ENCODE results near the gene CEP120.
A peak's percentile ranks its signal among the peaks of the same experiment; 100 is the strongest.
"Not testable (repeated sequence)": the region's sequence is repeated elsewhere in the genome, so short reads cannot be mapped to it uniquely, and the experiment has no call there.

Gene CEP120

DNA sequence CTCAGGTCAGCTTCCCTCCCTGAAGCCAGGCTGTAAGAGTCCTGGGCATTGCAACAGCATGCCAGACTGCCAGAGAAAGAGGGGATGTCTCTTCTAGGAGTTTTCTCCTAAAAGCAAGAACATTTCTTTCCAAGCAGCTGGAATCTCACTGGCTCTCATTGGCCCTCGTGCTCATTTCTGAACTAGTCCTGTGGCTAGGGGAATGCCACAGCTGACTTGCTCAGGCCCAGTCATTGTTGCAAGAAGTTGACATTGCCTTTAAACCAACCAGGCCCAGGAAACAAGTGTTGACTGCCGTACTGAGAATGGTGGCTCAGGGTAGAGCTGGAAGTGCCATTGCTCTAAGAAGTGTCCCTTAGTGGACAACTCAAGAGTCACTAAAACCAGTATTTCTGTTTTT is 15.0 kb upstream of the CEP120 start:
- DNase-seq: no peak

- DNase-seq: no peak
These were observed 13.0 kb upstream of the CEP120 start for GRCh38 chr5:123436201-123436600.

- DNase-seq: no peak
These were observed 11.6 kb upstream of the CEP120 start for GRCh38 chr5:123434796-123435195.

GRCh38 chr5:123433596-123433995 is 10.4 kb upstream of the CEP120 start:
- no peak for DNase-seq

DNA sequence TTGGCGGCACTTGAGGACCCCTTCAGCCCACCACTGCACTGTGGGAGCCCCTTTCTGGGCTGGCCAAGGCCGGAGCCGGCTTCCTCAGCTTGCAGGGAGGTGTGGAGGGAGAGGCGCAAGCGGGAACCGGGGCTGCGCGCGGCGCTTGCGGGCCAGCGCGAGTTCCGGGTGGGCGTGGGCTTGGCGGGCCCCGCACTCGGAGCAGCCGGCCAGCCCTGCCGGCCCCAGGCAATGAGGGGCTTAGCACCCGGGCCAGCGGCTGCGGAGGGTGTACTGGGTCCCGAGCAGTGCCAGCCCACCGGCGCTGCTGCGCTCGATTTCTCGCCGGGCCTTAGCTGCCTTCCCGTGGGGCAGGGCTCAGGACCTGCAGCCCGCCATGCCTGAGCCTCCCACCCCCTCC is 7.2 kb upstream of the CEP120 start:
- not testable (repeated sequence) for DNase-seq

DNA sequence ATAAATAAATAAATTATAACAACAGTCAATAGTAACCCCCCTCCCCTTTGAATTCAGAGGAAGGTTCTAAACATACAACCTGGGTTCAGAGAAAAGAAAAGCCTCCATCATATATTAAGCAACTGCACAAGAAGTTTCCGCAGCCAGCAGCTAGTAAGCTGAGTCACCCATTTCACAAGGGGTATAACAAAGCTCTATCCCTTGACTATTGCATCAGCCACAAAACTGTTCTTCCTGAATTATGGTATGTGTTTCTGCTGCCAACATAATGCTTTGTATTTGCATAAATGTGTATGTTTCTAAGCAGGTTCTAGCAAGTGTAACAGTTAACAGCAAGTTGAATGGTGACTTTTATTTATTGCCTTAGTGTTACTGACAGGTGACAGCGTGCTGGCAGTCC is 6.8 kb upstream of the CEP120 start:
- no peak for DNase-seq

DNA sequence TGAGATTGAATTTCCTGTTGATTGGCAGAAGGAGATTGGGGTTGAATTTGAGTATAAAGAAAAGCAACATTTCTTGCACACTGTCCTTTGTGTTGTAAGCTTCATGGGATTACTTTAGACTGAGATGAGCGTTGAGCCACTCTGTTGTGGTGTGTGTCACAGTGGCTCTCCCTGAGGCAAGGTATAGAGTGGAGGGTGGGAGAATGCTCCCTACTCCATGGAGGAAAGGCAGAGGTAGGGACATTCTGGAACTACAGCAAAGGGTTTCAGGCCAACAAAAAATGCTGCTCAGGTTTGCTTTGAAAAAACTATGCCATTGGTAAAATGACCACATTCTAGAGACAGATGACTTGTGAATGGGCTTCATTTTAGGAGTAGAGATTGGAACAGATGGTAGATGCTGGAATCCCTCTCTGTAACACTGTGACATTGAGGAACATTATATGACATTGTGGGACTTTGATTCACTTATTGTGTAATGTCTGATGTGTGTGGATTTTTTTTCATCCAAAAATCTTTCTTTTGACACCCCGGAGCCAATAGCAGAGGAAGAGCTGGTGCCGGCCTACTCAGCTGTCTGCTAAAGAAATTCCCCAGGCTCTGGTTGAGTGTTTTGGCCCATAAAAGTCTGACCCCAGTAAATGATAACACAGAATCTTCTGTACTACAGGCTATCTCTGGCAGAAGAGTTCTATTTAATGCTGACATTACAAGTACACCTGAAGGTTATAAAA is 6.2 kb upstream of the CEP120 start:
- no peak for DNase-seq

DNA sequence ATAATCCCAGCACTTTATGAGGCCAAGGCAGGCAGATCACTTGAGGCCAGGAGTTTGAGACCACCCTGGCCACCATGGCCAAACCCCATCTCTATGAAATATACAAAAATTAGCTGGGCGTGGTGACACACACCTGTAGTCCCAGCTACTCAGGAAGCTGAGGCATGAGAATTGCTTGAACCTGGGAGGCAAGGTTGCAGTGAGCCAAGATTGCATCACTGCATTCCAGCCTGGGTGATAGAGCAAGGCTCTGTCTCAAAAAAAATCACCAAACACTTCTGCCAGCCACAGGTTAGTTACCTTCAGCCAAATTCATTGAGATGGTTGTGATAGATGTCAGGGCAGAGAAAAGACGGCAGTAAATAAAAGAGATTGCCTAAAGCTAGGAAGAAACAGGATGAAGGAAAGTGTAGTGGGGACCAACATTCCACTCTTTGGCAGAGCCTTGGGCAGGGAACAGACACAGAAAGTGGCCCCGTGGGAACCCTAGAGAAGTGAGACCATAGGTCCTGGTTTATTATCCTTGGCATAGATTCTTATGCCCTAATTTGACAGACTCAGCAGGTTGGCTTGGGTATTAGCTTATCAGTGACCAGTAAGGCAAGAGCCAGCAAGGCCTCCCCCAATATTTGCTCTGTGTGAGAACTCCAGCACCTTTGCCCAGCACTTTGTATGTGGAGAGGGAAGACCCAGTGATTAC is 5.5 kb upstream of the CEP120 start:
- DNase-seq: no peak

- DNase-seq: no peak
These were observed 4.1 kb upstream of the CEP120 start for GRCh38 chr5:123427281-123427680.

DNA sequence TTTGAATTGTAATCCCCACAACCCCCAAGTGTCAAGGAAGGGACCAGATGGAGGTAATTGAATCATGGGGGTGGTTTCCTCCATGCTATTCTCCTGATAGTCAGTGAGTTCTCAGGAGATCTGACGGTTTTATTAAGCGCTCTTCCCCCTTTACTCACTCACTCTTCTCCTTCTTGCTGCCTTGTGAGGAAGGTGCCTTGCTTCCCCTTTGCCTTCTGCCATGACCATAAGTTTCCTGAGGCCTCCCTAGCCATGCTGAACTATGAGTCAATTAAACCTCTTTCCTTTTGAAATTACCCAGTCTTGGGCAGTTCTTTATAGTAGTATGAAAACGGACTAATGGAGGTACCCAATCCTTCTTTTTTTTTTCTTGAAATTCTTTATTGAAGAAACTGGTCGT is 2.2 kb upstream of the CEP120 start:
- DNase-seq: peak in 1 of 2 donors; percentile 46

GRCh38 chr5:123422433-123423277 is 548 bp downstream of the CEP120 start:
- no peak for DNase-seq

DNA sequence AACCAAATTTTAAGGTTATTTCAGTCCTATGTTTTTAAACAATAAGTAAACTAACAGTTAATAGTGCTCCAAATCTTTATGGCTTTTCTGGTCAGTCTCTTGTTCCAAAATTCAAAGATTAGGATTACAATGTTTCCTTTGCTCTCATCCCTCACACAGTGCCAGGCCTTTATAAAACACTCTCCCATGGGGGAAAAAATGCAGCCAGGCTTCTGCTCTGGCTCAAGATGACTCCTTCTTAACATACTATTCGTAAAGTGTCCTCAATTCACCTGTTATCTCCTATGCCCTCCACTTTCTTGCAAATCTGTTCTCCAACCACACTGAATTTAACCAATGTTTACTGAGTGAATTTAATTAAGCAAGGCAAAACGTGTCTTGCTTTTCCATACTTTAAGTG is 1.4 kb downstream of the CEP120 start:
- DNase-seq: no peak

- DNase-seq: no peak
These were observed 8.2 kb downstream of the CEP120 start for GRCh38 chr5:123414974-123415373.

- DNase-seq: no peak
These were observed 11.0 kb downstream of the CEP120 start for GRCh38 chr5:123412206-123412605.

DNA sequence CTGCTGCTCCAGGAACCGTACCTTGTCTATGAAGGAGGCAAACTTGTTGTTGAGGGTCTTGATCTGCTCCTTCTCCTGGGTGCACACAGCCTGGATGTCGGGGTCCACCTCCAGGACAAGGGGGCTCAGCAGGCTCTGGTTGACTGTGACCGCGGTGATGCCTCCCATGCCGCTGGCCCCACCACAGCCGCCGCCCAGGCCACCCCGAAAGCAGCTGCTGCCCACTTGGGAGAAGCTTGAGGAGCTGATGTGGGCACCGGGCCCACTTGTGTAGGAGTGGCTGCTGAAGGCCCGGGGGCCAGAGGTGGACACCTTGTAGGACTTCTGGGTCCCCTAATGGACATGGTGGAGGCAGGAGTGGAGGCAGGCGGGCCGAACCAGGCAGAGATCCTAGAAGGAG is 21.2 kb downstream of the CEP120 start:
- DNase-seq: not testable (repeated sequence)

GRCh38 chr5:123401320-123401719 is 21.9 kb downstream of the CEP120 start:
- no peak for DNase-seq

DNA sequence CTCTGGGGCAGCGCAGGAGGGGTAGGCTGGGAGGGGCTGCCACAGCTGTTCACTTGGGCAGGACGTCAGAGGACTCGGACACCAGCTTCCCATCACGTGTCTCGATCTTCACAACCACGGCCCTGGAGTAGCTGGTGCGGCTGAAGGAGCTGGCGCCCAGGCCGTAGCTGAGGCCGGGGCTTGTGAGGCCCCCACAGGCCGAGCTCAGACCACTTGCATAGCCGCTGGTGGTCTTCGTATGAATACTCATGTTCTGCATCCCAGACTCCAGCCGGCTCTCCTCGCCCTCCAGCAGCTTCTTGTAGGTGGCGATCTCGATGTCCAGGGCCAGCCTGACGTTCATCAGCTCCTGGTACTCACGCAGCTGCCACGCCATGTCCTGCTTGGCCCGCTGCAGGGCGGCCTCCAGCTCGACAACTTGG is 22.3 kb downstream of the CEP120 start:
- DNase-seq: not testable (repeated sequence)

- DNase-seq: no peak
These were observed 25.0 kb downstream of the CEP120 start for GRCh38 chr5:123398058-123398733.

GRCh38 chr5:123397538-123397937 is 25.7 kb downstream of the CEP120 start:
- DNase-seq: no peak

DNA sequence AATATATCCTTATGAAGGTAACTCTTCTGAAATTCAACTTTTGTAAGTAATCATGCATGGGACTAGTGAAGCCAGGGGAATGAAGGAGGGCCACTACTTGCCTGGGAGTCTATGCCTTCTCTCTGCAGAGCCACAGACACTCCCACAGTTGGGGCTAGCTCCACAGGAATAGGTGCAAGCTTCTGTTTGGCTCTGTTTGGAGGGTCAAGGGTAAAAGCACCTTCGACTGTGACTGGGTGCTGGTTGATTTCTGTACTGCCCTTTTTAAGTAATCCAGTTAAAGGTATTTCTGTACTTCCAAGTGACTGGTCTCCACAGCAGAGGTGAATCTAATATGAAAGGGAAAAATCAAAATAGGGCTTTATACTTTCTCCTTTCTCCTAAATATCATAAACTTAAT is 32.2 kb downstream of the CEP120 start:
- DNase-seq: no peak

GRCh38 chr5:123389794-123390193 is 33.4 kb downstream of the CEP120 start:
- no peak for DNase-seq

- no peak for DNase-seq
These were observed 35.9 kb downstream of the CEP120 start for GRCh38 chr5:123387313-123387712.

GRCh38 chr5:123382252-123382651 is 41.0 kb downstream of the CEP120 start:
- DNase-seq: no peak

Measured in bone marrow (tissue), 2 donors.